GM21381 (cell line): ENCODE measurements around the gene TAP1.

Experiments used
- ATAC-seq: cut with Tn5 transposase; IDR thresholded peaks from one replicate; pipeline ENCODE4 v1.9.1; 2021; ENCODE audit warnings: mild to moderate bottlenecking, moderate library complexity; ENCODE audit not compliant: unreplicated experiment

Gene TAP1

DNA sequence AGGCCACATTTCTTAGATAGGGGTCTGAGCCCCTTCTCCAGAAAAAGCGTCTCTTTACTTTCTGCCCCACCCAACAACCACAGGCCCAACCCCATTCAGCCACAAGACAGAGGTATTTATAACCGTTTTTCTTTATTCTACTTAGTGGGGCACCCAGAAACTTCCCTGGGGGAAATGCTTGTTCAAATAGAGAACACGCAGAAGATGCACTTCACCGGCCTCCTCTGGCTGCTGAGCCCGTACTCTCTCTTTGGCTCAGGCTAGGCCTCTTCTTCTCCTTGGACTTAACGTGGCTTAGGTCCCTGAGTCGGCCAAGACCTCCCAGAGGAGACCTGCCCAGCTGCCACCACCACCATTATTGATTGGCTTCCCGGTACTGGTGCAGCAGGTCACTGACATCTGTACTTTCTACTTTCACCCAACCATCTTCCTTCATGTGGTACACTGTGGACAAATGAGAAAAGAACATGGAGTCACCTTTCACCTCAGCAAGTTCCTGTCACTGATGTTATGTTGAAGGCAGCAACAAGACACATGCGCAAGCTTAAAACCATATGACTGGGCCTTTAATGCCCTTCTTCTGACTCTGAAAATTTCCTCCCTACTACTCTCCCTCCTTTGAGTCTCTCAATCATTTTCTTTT, 12.8 kb downstream of the TAP1 start:
- ATAC-seq: no peak

DNA sequence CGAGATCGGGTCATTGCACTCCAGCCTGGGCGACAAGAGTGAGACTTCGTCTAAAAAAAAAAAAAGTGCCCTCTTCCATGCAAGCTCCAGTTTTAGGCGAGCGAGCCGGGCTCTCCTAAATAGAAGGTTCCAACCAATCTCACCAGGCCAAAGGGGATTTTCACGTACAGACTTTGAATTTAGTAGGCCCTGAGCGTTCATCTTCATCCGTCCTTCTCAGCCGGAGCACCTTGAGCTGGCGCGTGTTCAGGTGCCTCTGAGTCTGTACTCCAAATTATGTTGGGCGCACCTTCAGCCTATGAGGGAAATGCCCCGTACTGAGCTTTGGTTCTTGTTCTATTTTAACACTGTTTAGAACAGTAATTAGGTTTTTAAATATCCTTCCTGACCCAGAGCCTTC, 14.1 kb downstream of the TAP1 start:
- ATAC-seq: no peak

DNA sequence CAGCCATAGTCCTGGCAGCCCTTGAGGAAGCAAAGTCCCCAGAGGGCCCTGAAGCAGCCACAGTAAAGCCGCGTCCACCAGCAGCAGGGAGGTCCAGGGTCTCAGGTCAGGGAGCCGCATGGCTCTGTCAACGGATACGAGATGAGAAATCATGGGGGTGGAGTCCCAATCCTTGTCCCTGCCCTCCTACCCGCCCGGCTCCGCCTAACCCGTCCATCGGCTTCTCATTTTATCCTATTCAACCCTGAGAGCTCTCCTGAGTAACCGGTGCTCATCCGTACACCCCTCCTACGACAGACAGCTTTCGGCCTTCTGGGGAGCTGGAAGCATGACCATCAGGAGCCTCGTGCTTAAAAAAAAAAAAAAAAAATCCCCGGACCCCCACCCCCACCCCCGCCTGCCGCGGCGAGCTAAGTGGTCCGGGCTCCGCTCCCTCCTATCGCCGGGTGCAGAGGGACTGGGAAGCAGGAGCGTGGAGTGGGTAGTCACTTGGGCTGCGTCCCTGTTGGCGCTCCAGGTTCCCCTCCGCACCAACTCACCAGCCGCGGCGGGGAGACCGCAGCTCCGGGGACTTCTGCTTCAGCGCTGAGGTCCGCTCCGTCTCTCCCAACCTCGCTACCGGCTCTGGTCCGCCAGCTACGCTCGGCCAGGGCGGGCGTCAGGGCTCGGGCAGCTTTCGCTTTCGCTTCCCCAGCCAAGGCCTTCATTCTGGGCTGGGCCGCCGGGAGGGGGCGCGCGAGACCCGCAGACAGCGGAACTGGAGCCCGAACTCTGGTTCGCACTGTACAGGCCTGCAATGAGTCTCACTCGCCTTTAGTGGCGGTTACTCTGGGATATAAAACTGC, 15.2 kb downstream of the TAP1 start, which contains the start of gene TAP2:
TSS of gene TAP2 (minus strand) at position 626 of the 845 bp plus-strand sequence. CDS start at position 120, 506 bp downstream.
- peak; percentile 73 for ATAC-seq

DNA sequence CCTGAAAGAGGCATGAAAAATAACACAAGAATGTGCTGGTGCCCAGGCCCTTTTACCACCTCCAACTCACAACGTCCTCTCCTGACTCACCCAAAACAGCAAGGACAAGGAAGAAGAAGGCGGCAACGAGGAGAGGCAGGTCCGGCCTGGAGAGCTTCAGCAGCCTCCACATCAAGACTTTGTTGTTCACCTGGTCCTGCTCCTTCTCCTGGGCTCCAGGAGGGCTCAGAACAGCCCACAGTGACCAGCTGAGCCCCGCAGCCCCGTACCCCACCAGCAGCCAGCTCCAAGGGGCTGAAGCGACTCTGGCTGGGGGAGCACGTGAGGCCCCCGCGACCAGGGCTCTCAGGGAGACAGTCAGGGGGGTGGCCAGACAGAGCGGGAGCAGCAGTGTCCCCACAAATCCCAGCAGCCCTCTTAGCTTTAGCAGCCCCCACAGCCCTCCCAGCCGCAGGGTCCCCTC, 15.8 kb downstream of the TAP1 start:
- ATAC-seq: no peak

DNA sequence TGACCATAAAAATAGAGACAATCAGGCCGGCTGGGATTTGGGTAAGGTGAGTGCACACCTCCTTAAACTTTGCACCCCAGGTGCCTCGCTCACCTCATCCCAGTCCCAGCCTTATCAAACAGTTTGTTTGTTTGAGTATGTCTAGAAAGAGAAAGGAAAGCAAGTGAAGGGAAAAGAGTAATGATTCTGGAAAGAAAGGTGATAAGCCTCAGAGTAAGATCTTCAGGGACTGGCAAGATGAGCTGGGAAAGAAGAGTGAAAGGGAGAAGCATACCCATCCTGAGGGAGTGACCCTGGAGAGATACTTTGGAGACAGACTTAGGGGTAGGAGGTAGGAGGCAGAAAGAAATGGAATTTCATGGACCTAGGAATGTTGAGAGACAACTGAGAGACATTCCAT, 16.6 kb downstream of the TAP1 start:
- ATAC-seq: no peak

DNA sequence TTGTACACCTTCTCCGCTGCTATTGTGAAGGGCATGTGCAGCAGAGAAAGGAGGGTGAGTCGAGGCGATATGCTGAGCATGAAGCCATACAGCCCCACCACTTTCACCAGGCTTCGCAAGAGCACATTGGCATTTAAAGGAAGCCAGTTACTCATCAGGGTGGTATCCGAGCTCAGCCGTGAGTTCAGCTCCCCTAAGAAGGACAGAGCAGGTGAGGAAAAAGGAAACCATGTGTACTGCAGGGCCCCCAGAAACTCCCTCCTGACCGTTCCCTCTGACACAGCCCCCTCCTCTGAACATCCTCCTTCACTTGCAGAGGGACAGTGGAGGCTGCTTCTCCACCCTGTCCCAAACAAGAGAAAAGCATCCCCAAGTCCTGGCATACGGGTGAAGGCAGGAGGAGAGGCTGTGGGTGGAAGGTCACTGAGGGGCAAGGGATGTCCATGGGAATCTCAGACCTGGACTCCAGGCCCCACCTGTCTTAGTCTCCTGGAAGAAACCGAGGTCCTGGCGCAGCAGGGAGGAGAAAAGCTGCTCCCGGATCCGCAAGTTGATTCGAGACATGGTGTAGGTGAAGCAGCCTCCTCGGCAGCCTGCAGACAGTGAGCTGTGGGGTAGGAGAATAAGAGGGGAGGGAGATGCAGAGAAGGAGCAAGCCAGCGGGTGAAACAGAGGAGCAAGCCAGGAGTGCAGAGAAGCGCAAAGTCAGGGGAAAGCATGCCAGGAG, 18.2 kb downstream of the TAP1 start:
- ATAC-seq: no peak

DNA sequence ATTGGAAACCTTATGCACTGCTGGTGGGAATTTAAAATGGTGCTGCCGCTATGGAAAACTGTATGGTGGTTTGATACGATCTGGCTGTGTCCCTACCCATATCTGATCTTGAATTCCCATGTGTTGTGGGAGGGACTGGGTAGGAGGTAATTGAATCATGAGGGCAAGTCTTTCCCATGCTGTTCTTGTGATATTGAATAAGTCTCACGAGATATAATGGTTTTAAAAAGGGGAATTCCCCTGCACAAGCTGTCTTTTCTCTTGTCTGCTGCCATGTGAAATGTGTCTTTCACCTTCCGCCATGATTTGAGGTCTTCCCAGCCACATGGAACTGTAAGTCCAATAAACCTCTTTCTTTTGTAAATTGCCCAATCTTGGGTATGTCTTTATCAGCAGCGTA, 19.8 kb downstream of the TAP1 start:
- ATAC-seq: no peak

DNA sequence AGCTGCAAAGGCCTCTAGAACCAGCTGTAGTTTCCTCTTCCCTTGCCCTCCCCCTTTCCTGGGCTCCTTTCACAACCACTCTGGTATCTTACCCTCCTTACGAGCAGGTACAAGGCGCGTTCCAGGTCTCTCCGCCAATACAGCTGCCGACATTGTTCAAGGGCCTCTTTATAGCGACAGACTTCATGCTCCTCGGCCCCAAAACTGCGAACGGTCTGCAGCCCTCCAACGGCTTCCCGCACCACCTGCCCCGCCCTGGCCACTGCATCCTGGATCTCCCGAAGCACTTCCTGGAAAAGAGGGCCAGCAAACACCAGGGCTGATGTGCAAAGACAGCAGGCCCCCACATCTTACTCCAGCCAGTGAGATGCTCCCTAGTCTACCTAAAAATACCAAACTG, 21.0 kb downstream of the TAP1 start:
- ATAC-seq: no peak

DNA sequence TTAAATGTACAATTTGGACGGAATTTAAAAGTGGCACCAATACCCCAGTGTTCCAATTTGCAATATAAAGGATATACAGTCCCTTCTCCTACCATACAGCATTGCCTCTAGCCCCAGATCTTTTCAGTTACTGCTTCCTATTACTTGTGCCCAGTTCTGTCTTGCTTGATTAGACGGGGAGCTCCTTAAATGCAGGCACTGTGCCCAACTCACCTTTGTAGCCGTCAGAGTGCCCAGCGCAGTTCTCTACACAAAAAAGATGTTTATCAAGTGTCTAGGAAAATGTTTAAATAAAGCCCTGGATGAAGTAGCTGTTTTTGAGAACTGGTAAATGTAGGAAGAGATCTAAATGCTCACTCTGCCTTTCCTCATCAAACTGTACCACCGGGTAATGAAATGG, 22.6 kb downstream of the TAP1 start:
- no peak for ATAC-seq

DNA sequence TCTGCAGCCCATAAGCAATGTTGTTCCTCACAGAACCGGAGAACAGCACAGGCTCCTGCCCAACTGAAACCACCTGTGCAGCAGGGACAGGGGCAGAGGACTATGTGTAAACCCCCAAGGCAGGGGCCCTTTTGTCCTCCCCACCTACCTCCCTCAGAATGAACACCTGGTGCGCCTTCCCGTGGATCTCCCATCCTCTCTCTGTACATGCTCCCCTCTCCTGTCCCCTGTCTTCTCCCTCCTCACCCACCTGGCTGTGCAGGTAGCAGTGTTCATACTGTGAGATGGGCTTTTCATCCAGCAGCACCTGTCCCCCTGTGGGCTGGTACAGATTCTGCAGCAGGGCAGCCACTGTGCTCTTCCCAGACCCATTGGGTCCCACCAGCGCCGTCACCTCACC, 23.5 kb downstream of the TAP1 start:
- no peak for ATAC-seq

DNA sequence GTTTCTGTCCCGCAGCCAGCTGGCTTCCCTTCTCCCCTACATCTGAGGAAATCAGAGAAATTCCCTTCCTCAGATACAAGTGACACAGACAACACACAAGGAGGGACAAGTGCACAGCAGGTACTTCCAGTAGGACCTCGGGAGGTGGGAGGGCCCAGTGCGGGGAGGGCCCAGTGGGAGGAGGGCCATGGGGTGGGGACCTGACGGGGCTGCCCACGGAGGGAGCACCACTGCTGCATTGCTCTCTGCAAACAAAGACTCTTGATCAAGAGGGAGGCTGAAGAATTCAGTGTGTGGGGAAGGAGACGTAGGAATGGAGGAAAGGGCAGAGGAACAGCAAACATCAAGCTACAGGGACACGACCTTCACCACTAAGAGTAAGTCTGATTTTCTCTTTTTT, 24.0 kb downstream of the TAP1 start:
- ATAC-seq: no peak

DNA sequence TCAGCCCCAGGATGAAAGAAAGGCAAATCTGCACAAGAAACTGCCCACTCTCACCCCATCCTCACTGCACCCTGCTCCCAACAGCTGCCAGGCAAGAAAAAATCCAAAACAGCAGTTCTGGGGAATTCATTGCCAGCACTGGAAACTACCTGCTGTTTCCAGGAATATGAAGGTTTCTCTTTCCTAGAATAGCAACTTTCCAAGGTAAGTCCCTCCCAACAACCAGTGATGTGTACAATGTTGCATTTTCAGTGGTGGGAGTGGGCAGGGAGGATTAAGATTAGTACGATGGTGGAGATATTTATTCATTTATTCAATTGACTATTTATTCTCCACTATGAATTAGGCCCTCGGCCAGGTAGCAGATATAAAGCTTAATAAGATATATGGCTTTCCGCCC, 26.5 kb downstream of the TAP1 start:
- ATAC-seq: no peak

DNA sequence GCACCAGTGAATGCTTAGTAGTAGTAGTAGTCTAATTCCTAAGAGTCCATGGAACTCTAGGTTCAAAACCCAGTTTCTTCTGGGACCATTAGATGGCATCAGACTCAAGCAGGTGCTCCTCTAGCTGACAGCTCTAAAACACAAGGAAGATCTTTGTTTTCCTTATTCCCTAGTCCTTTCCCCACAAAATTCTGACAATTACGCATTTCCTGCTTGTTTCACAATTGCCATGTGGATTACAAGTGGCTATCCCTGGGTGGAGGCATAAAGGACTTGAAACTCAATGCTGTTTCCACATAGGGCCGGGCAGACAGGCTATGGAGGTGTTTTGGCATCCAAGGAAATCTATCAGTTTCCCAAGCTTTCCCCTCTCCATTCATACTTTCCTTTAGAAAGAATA, 27.5 kb downstream of the TAP1 start:
- ATAC-seq: no peak

DNA sequence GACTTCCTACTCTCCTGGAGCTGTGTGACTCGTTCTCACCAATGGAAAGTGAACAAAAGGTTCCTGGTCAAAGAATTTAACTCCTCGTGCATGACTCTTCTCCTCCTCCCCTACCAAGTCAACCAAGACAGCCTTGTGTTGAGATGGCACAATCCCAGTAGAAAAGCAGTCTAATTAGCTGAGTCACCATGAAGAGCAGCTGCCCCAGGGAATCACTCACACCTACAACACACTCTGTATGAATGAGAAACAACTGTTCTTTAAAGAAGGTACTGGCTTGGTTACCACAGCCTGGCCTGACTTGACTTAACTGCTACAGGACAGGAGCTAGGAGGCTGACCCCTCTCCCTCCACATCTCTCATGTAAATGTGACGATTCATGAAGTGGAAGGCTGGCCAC, 33.8 kb downstream of the TAP1 start:
- ATAC-seq: no peak

DNA sequence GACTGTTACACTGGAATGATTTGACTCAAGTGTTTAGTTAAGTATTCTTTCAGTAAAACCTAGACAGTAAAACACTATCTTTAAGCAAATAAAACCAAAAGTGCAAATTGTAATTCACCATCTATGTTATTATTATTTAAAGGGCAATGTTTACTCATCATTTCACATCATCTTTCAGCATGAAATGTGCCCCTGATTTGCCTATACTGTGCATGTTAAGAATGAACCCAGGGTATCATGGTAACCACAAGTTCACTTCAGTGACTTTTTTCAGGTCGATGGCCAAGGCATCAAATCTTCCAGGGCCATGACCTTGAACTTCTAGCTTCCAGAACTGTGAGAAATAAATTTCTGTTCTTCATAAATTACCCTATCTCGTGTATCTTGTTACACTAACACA, 34.6 kb downstream of the TAP1 start:
- ATAC-seq: no peak

DNA sequence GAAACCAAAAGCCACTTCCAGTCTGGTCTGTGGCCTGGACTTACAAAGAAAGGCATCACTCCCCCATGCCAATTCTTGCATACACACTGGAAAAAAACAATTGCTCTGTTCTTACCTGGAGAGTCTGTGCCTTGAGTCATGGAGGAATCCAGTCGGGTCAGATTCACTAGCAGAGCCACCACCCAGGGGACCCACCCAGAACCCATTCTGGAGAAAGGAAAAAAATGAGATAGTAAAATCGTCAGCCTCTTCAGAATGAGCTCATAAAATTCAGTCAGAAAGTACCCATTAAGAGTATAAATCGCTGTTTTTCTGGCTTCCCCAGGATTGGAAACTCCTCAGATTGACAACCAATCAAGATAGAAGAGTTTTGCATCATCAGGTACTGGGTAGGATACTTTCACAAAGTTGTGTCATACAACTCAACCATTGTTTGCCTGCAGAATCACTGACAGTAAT, 36.7 kb downstream of the TAP1 start, which contains the start of gene HLA-DOB:
TSS of gene HLA-DOB (minus strand) at position 257 of the 459 bp plus-strand sequence. CDS start at position 206, 51 bp downstream.
- ATAC-seq: peak; percentile 49

DNA sequence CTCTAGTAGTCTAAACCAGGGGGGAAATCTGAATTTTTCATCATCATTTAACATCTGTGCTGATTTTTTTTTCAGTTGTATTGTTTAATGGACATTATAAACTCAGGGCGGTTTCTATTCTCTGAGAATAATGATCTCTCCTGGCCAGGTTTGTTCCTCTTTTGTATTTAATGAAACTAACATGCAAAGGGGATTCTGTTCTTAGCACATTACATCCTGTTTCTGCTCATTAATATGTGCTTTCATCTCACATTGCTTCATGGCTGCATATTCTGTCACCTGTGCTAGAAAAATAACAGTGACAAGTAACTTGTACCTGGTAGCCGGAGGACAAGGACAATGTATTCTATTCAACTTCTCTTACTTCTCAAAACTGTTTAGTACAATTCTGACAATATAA, 37.5 kb downstream of the TAP1 start:
- peak; percentile 54 for ATAC-seq

DNA sequence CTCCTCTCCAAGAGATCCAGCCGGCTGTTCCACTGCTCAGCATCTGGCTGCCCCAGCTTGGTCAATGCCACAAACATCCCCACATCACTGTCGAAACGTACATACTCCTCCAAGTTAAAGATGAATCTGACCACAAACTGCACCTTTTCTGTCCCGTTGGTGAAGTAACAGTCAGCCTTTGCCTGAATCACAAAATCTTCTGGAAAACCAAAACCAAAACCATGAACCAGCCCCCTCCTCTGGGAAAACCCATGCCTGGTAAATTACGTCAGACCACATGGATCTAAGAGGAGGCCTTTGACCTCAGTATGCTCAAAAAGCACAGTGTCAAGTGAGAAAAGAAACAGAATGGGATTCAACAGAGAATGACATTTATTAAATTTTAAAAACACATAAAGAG, 38.4 kb downstream of the TAP1 start:
- no peak for ATAC-seq

DNA sequence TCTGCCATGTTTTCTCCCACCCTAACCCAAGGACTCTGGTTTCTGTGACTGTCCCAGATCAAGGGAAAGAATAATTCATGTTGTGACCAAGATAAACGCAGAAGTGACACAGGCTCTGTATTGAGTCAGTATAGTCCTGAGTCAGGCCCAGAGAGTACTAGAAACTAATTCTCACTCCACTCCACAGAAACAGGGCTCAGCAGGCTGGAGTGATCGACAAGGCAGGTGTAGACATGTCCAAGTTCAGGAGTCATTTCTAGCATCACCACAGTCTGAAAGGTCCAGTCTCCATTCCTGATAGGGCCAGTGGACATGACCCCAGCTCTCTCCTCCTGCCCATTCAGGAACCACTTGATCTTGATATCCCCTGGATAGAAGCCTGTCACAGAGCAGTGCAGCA, 39.4 kb downstream of the TAP1 start:
- no peak for ATAC-seq

DNA sequence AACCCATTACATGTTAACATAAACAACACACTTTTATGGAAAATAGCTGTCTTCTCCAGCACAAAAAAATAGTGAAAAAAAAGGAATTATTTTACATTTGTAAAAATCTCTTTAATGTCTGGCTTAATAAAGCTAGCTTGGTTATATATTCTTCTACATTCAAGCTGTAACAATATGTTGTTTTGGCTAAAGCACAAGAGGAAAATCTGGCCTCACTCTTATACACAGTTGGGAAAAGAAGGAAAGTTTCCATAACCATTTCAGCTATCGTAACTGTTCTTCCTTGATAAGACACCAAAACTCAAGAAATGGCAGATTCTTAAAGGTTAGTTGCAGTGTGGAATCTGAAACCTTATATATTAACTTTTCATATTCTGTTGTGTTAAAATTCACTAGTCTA, 44.3 kb downstream of the TAP1 start:
- ATAC-seq: no peak

DNA sequence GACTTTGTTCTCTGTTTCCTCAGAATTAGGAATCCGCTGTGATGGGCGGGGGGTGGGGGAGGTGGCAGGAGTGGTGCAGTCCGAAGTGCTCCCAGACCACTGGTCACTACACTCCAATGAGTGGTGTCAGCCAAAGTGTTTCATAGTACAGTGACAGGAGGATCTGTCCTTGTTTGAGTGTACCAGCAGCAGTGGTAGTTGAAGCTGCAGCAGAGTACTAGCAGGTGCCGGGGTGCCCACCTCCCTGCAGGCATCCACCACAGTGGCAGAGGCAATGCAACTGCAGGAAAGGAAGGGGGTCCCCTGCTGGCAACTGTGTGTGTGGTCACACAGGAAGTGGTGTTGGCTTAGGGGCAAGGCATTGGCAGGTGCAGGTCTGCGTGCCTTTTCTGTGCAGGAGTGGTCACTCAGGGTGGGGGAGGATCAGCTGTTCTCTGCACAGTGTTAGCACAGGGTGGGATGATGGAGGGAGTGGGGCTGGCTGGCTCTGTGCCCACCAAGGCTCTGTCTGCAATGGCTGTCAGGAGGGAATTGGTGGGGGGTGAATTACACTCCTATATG, 46.4 kb downstream of the TAP1 start:
- ATAC-seq: no peak
